Transverse colon (tissue), 4 donors: ENCODE data around the gene KIFAP3.

Experiments used
- CTCF ChIP-seq, 5 experiments: fragments of 200-600 bp in 3 of 5; fragments of 450-650 bp in 2 of 5; sonication (generic) in 3 of 5; IDR thresholded peaks; 1 replicate in 2 of 5; 2 replicates in 3 of 5; pipeline ENCODE4 v1.5.1; 2016 to 2017; ENCODE audit warnings: antibody characterized with exemption in 5 of 5, inconsistent platforms in 3 of 5, mild to moderate bottlenecking in 2 of 5, moderate library complexity in 1 of 5
- POLR2A ChIP-seq: fragments of 450-650 bp; IDR thresholded peaks from one replicate; pipeline ENCODE4 v1.6.1; 2016; ENCODE audit warnings: antibody characterized with exemption, mild to moderate bottlenecking, moderate library complexity
- POLR2AphosphoS5 ChIP-seq, 3 donors: sonication (generic); formaldehyde crosslinking; IDR thresholded peaks; one replicate each; pipeline ENCODE4 v1.6.1; 2016; ENCODE audit warnings: antibody characterized with exemption in 3 of 3

- TF ChIP-seq CTCF (IDR thresholded peaks at IDR 0.05) (no peak), POLR2AphosphoS5 (IDR thresholded peaks at IDR 0.05) (no peak), POLR2A (no peak)
Measured at GRCh38 chr1:169918927-169919326, 155.6 kb downstream of the KIFAP3 start.
